Mesothelial cell of epicardium (in vitro differentiated cells): ENCODE measurements around the gene DHX32. TPM values are rescaled to one million over a fixed set of nuclear protein-coding genes. Genes with fewer than 3 reads are reported as not detected.
"Not testable (repeated sequence)": the region's sequence is repeated elsewhere in the genome, so short reads cannot be mapped to it uniquely, and the experiment has no call there.

Experiments used
- DNase-seq, 2 experiments: peaks; one replicate each; pipeline ENCODE4 v3.0.0; 2021; ENCODE audit warnings: low spot score in 2 of 2; ENCODE audit not compliant: unreplicated experiment in 2 of 2
- H3K27ac Mint-ChIP-seq: 2 replicates; pipeline ENCODE4 v1.8.0; 2021; ENCODE audit warnings: mixed read lengths
- H3K27me3 Mint-ChIP-seq: 2 replicates; pipeline ENCODE4 v1.8.0; 2021; ENCODE audit warnings: low read depth, mixed read lengths
- H3K36me3 Mint-ChIP-seq: 2 replicates; pipeline ENCODE4 v1.8.0; 2021; ENCODE audit warnings: mixed read lengths
- H3K4me1 Mint-ChIP-seq: 2 replicates; pipeline ENCODE4 v1.8.0; 2021; ENCODE audit warnings: mixed read lengths
- H3K4me3 Mint-ChIP-seq: 2 replicates; pipeline ENCODE4 v1.8.0; 2021; ENCODE audit warnings: mild to moderate bottlenecking, moderate library complexity, mixed read lengths
- H3K9me3 Mint-ChIP-seq: 2 replicates; pipeline ENCODE4 v1.8.0; 2021; ENCODE audit warnings: mixed read lengths
- total RNA-seq: library from RNA; stranded (reverse); gene quantifications from 3 replicates; pipeline ENCODE4 v1.2.1, GENCODE V29; 2021
- TF ChIP-seq, protein P1 (sequence below): fragments of 200-600 bp; sonication (generic); IDR thresholded peaks from one replicate; pipeline ENCODE4 v1.5.0; 2021; ENCODE audit warnings: antibody characterized with exemption; ENCODE audit not compliant: unreplicated experiment

The DHX32 gene, protein sequence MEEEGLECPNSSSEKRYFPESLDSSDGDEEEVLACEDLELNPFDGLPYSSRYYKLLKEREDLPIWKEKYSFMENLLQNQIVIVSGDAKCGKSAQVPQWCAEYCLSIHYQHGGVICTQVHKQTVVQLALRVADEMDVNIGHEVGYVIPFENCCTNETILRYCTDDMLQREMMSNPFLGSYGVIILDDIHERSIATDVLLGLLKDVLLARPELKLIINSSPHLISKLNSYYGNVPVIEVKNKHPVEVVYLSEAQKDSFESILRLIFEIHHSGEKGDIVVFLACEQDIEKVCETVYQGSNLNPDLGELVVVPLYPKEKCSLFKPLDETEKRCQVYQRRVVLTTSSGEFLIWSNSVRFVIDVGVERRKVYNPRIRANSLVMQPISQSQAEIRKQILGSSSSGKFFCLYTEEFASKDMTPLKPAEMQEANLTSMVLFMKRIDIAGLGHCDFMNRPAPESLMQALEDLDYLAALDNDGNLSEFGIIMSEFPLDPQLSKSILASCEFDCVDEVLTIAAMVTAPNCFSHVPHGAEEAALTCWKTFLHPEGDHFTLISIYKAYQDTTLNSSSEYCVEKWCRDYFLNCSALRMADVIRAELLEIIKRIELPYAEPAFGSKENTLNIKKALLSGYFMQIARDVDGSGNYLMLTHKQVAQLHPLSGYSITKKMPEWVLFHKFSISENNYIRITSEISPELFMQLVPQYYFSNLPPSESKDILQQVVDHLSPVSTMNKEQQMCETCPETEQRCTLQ
- total RNA-seq, result 30.0 to 33.0 TPM (median 31.0 TPM) in 3 replicates

- TF ChIP-seq, protein P1, sequence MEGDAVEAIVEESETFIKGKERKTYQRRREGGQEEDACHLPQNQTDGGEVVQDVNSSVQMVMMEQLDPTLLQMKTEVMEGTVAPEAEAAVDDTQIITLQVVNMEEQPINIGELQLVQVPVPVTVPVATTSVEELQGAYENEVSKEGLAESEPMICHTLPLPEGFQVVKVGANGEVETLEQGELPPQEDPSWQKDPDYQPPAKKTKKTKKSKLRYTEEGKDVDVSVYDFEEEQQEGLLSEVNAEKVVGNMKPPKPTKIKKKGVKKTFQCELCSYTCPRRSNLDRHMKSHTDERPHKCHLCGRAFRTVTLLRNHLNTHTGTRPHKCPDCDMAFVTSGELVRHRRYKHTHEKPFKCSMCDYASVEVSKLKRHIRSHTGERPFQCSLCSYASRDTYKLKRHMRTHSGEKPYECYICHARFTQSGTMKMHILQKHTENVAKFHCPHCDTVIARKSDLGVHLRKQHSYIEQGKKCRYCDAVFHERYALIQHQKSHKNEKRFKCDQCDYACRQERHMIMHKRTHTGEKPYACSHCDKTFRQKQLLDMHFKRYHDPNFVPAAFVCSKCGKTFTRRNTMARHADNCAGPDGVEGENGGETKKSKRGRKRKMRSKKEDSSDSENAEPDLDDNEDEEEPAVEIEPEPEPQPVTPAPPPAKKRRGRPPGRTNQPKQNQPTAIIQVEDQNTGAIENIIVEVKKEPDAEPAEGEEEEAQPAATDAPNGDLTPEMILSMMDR, result no peak
- H3K4me3 Mint-ChIP-seq, result no peak within 1 kb of the TSS
- H3K36me3 Mint-ChIP-seq, result peaks cover 37% of the 10 kb centered on the region
- peaks cover 14% of the 10 kb centered on the region for H3K9me3 Mint-ChIP-seq
- DNase-seq, result no peak
- H3K27me3 Mint-ChIP-seq, result no peaks in the 10 kb centered on the region
- peaks cover 13% of the 10 kb centered on the region for H3K4me1 Mint-ChIP-seq
- H3K27ac Mint-ChIP-seq, result peak within 1 kb of the TSS; percentile 47
Measured at GRCh38 chr10:125881192-125881591, at the start of gene DHX32. DHX32 (minus strand) TSS chr10:125881292; CDS start chr10:125880824, 468 bp downstream.

DNA sequence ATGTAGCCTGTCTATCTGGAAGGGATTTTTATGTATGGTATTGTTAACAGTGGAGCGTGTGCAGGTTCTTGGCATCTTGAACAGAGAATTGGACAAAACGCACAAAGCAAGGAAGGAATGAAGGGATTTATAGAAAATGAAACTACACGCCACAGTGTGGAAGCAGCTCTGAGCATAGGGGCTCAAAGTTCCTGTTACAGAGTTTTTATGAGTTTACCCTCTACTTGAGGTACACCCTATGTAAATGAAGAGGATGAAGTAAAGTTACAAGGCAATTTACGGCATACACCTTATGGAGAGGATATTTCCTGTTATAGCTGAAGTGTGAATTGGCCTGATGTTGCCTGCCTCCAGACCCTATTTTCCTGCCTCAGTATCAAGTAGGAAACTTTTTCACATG is 48.5 kb upstream of the DHX32 start:
- Mint-ChIP-seq H3K9me3 (peaks cover 20% of the 10 kb centered on the region), H3K4me3 (no peak overlapping the region), H3K27ac (no peak overlapping the region), H3K4me1 (peaks cover 3% of the 10 kb centered on the region), H3K27me3 (no peaks in the 10 kb centered on the region), H3K36me3 (peaks cover 13% of the 10 kb centered on the region)
- no peak for DNase-seq
- TF ChIP-seq, protein P1, result no peak

DNA sequence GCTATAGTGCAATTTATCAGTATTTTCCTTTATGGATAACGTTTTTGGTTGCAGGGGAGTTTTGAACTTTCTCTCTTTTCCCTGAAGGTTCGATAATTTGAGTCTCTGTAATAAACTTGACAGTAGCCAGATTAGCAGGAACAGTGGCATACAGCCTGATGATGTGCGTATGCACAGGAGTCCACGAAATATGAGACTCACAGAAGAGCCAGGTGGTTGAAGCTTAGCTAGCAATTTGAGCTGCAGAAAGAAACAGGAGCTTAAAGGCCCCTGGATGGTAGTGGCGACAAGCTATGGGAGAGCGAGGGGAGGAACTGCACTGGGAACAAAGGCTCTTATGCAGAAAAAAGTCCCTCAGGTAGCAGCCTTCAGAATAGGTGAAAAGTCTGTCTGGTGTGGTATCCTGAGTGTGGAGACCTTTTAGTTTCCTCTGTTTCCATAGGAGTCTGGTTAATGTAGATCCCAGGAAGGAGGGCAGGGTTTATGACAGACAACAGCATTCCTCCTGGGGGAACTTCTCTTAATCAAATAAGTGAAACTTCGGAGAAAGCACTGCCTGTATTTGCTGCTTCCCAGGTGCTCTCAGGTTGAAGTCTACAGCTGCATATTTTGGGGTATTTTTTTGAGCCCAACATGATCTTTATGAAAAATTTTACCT is 48.0 kb upstream of the DHX32 start:
- H3K27me3 Mint-ChIP-seq, result no peaks in the 10 kb centered on the region
- TF ChIP-seq, protein P1, result no peak
- no peak for DNase-seq
- H3K4me3 Mint-ChIP-seq, result no peak overlapping the region
- no peak overlapping the region for H3K27ac Mint-ChIP-seq
- H3K9me3 Mint-ChIP-seq, result peaks cover 20% of the 10 kb centered on the region
- H3K4me1 Mint-ChIP-seq, result no peaks in the 10 kb centered on the region
- peaks cover 13% of the 10 kb centered on the region for H3K36me3 Mint-ChIP-seq

- Mint-ChIP-seq H3K36me3 (peaks cover 13% of the 10 kb centered on the region), H3K9me3 (peaks cover 18% of the 10 kb centered on the region)
- not testable (repeated sequence) for DNase-seq, H3K27ac Mint-ChIP-seq, H3K4me3 Mint-ChIP-seq, H3K27me3 Mint-ChIP-seq, H3K4me1 Mint-ChIP-seq
Measured at GRCh38 chr10:125927265-125927664, 46.2 kb upstream of the DHX32 start.

GRCh38 chr10:125926247-125926646 is 45.2 kb upstream of the DHX32 start:
- no peak overlapping the region for H3K4me3 Mint-ChIP-seq

More at GRCh38 chr10:125926247-125926646, 45.2 kb upstream of the DHX32 start:
- H3K4me1 Mint-ChIP-seq, result no peaks in the 10 kb centered on the region
- TF ChIP-seq, protein P1, result no peak
- peaks cover 5% of the 10 kb centered on the region for H3K36me3 Mint-ChIP-seq
- H3K9me3 Mint-ChIP-seq, result peaks cover 8% of the 10 kb centered on the region
- H3K27ac Mint-ChIP-seq, result no peak overlapping the region
- no peak for DNase-seq
- no peaks in the 10 kb centered on the region for H3K27me3 Mint-ChIP-seq
